HFF-Myc (cell line): ENCODE data around the gene NKX6-2.

Source experiments
- DNase-seq: peaks from one replicate; pipeline ENCODE4 v3.0.0-alpha.2; 2011; ENCODE audit warnings: low read depth; ENCODE audit errors: extremely low read depth
- H3K4me3 ChIP-seq: replicated peaks from 2 replicates; pipeline ENCODE4 v1.5.1; 2011; ENCODE audit warnings: low read depth, mild to moderate bottlenecking, control low read depth, low read length
- CTCF ChIP-seq: IDR thresholded peaks from 2 replicates; pipeline ENCODE4 v1.5.1; 2012; ENCODE audit warnings: mild to moderate bottlenecking, low read depth, low read length, control low read depth; ENCODE audit errors: missing control alignments

NKX6-2 gene

GRCh38 chr10:132762267-132762666, 23.7 kb downstream of the NKX6-2 start:
- DNase-seq, result no peak
- no peak overlapping the region for H3K4me3 ChIP-seq
- no peak for TF ChIP-seq CTCF

DNA sequence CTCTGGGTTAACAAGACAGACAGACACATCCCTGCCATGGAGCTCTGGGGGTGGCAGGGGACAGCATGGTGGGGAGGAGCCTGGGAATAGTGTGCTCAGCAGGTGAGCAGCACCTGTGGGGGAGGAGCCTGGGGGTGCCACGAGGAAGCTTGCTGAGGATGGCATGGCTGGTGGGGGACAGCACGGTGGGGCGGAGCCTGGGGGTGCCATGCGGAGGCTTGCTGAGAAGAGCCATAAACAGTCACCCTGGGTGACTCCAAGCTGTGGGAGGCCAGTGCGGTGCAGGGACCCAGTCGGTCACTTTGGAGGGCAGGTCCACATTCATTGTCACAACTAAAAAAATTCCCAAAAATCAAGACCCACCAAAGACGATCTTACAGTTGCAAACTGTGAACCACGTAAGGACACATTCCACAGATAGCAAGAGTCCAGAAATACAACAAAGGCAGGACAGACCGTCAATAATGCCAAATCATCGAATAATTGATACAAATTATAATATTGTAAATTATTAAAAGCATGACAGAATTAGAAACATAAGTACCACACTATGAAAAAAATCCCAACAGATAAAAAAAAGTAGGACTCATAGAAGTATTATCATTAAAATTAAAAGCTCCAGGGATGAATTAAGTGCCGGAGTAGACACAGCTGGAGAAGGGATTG, 24.4 kb downstream of the NKX6-2 start:
- TF ChIP-seq CTCF, result no peak
- DNase-seq, result no peak
- H3K4me3 ChIP-seq, result no peak overlapping the region

- TF ChIP-seq CTCF, result no peak
- no peak for DNase-seq
- no peak overlapping the region for H3K4me3 ChIP-seq
Measured at GRCh38 chr10:132758865-132759264, 27.1 kb downstream of the NKX6-2 start.

DNA sequence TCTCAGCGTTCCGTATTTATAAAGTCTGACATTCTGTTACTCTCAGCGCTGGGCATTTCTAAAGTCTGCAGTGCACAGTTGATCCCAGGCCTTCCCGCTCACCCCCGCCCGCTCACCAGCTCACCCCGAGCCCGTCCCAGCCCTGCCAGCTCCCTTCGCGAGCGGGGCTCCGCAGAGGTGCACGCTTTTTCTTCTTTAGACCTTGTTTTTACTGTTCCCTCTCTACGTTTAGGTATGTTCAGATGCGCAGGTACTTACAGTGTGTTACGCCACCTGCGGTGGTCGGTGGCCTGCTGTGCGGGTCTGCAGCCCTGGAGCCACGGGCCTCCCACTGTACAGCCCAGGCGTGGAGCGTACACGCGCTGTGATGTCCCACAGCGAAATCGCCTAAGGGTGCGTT, 28.8 kb downstream of the NKX6-2 start:
- TF ChIP-seq CTCF, result no peak
- no peak for DNase-seq
- H3K4me3 ChIP-seq, result no peak overlapping the region

DNA sequence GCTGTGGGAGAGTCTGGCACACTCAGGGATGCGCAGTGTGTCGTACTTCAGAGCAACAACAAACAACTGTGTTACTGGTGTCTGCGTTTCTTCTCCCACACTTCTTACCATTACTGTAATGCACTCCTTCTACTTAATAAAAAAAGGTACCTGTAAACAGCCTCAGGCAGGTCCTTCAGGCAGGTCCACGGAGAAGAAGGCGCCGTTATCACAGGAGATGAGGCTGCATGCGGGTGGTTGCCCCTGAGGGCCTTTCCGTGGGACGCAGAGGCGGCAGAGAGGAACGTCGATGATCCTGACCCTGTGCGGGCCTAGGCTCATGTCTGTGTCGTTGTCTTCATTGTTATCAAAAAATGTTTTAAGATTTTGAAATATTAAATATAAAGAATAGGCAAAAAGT, 29.4 kb downstream of the NKX6-2 start:
- no peak for TF ChIP-seq CTCF
- DNase-seq, result no peak
- no peak overlapping the region for H3K4me3 ChIP-seq

DNA sequence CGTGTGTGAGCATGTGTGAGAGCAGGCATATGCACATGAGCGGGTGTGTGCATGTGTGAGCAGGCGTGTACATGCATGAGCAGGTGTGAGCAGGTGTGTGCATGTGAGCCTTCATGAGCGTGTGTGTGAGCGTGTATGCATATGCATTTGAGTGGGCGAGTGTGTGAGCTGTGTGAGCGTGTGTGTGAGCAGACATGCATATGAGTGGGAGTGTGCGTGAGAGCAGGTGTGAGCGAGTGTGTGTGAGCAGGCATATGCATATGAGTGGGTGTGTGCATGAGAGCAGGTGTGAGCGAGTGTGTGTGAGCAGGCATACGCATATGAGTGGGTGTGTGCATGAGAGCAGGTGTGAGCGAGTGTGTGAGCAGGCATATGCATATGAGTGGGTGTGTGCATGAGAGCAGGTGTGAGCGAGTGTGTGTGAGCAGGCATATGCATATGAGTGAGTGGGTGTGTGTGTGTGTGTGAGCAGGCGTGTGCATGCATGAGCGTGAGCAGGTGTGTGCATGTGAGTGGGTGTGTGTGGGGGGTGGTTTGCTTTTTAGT, 30.7 kb downstream of the NKX6-2 start:
- no peak overlapping the region for H3K4me3 ChIP-seq
- no peak for DNase-seq
- TF ChIP-seq CTCF, result no peak

DNA sequence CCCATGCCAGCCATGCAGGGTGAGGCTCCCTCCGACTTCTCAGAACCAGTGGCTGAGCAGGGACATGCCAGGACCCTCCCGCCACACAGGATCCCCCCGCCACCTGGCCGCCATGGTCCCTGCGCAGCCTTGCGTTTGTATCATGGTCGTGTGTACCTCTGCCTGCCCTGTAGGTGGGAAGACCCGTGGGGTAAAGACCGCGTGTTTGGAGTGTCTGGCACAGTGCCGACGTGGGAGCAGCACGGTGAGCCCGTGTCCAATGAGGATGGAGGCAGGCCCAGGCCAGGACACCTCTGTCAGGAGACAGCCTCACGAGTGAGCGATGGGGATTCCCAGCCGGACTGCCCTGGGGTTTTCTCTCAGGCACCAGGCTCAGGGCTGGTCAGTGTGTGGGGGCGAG, 31.9 kb downstream of the NKX6-2 start:
- TF ChIP-seq CTCF, result no peak
- no peak overlapping the region for H3K4me3 ChIP-seq
- DNase-seq, result no peak
